Activated T-cell treated with anti-CD3 and anti-CD28 coated beads, Interleukin-2, amount 50 U/mL, for 72 hours (primary cell): ENCODE data around the gene SECISBP2L. TPM values are rescaled to one million over a fixed set of nuclear protein-coding genes. Genes with fewer than 3 reads are reported as not detected.
A peak's percentile ranks its signal among the peaks of the same experiment; 100 is the strongest.
"Not testable (repeated sequence)": the region's sequence is repeated elsewhere in the genome, so short reads cannot be mapped to it uniquely, and the experiment has no call there.

Source experiments
- ATAC-seq, 2 donors: fragments of 150-1000 bp; cut with Tn5 transposase; replicated peaks in 1 of 2; 2 replicates each; pipeline ENCODE4 v1.10.0; 2021; ENCODE audit warnings: moderate library complexity in 2 of 2, mild to moderate bottlenecking in 1 of 2
- DNase-seq, 2 donors: peaks; one replicate each; pipeline ENCODE4 v3.0.0; 2021 to 2022; ENCODE audit warnings: mixed read lengths in 1 of 2
- H3K27ac Mint-ChIP-seq: one replicate; pipeline ENCODE4 v1.8.0; 2022; ENCODE audit warnings: mild to moderate bottlenecking, moderate library complexity, mixed read lengths
- H3K27me3 Mint-ChIP-seq: one replicate; pipeline ENCODE4 v1.8.0; 2022; ENCODE audit warnings: low read depth, mixed read lengths
- H3K36me3 Mint-ChIP-seq, 2 donors: one replicate each; pipeline ENCODE4 v1.8.0; 2022; ENCODE audit warnings: mixed read lengths in 2 of 2, mild to moderate bottlenecking in 1 of 2; ENCODE audit not compliant: insufficient read depth in 2 of 2
- H3K4me1 Mint-ChIP-seq: one replicate; pipeline ENCODE4 v1.8.0; 2022; ENCODE audit warnings: low read depth, mixed read lengths
- H3K4me3 Mint-ChIP-seq, 2 donors: one replicate each; pipeline ENCODE4 v1.8.0; 2022; ENCODE audit warnings: mild to moderate bottlenecking in 2 of 2, mixed read lengths in 2 of 2, moderate library complexity in 2 of 2
- H3K9me3 Mint-ChIP-seq, 2 donors: one replicate each; pipeline ENCODE4 v1.8.0; 2022; ENCODE audit warnings: mixed read lengths in 2 of 2
- total RNA-seq, 2 donors: library from RNA; stranded (reverse); gene quantifications; one replicate each; pipeline ENCODE4 v1.2.3, GENCODE V29; 2022

The SECISBP2L gene
- total RNA-seq, 2 donors from 2014 or later = 31.0 to 33.7 TPM

- not testable (repeated sequence) for H3K27ac Mint-ChIP-seq, H3K36me3 Mint-ChIP-seq, H3K4me3 Mint-ChIP-seq, H3K4me1 Mint-ChIP-seq, H3K9me3 Mint-ChIP-seq, DNase-seq, ATAC-seq
- H3K27me3 Mint-ChIP-seq = peaks cover 25% of the 10 kb centered on the region
These were observed 28.5 kb upstream of the SECISBP2L start for GRCh38 chr15:49074589-49075287.

GRCh38 chr15:49066372-49066771 is 20.1 kb upstream of the SECISBP2L start:
- H3K36me3 Mint-ChIP-seq = peaks cover 2 to 3% of the 10 kb centered on the region in 2 donors
- DNase-seq (no peak), ATAC-seq (no peak)
- peaks cover 2% of the 10 kb centered on the region in 2 donors for H3K9me3 Mint-ChIP-seq
- H3K27ac Mint-ChIP-seq = no peak overlapping the region
- peaks cover 23% of the 10 kb centered on the region for H3K27me3 Mint-ChIP-seq
- H3K4me1 Mint-ChIP-seq = no peaks in the 10 kb centered on the region
- no peak overlapping the region for H3K4me3 Mint-ChIP-seq

- H3K36me3 Mint-ChIP-seq = peaks cover 2 to 3% of the 10 kb centered on the region in 2 donors
These were observed 18.6 kb upstream of the SECISBP2L start for GRCh38 chr15:49064884-49065283.

GRCh38 chr15:49064281-49064653 is 18.0 kb upstream of the SECISBP2L start:
- peaks cover 7% of the 10 kb centered on the region for H3K27me3 Mint-ChIP-seq
- H3K4me1 Mint-ChIP-seq = peaks cover 8% of the 10 kb centered on the region
- no peaks in the 10 kb centered on the region for H3K36me3 Mint-ChIP-seq
- no peak for DNase-seq
- no peak overlapping the region for H3K4me3 Mint-ChIP-seq
- ATAC-seq = peak in 1 of 2 donors; percentile 26
- no peak overlapping the region for H3K27ac Mint-ChIP-seq
- no peaks in the 10 kb centered on the region for H3K9me3 Mint-ChIP-seq

More at GRCh38 chr15:49064884-49065283, 18.6 kb upstream of the SECISBP2L start:
- peaks cover 8% of the 10 kb centered on the region for H3K4me1 Mint-ChIP-seq
- no peak for DNase-seq
- H3K9me3 Mint-ChIP-seq = peaks cover 2% of the 10 kb centered on the region in 2 donors
- H3K27ac Mint-ChIP-seq = no peak overlapping the region
- no peak overlapping the region for H3K4me3 Mint-ChIP-seq
- H3K27me3 Mint-ChIP-seq = peaks cover 14% of the 10 kb centered on the region
- ATAC-seq = no peak

GRCh38 chr15:49063402-49064280 is 17.4 kb upstream of the SECISBP2L start:
- no peak for DNase-seq
- peak in 1 of 2 donors; percentile 47 for ATAC-seq
- Mint-ChIP-seq H3K27me3 (peaks cover 5% of the 10 kb centered on the region), H3K4me3 (no peak overlapping the region), H3K4me1 (peaks cover 8% of the 10 kb centered on the region), H3K27ac (no peak overlapping the region), H3K9me3 (no peaks in the 10 kb centered on the region), H3K36me3 (no peaks in the 10 kb centered on the region)

GRCh38 chr15:49062900-49063299 is 16.7 kb upstream of the SECISBP2L start:
- no peak for DNase-seq
- H3K27me3 Mint-ChIP-seq = peaks cover 2% of the 10 kb centered on the region
- ATAC-seq = no peak
- no peaks in the 10 kb centered on the region for H3K9me3 Mint-ChIP-seq
- no peak overlapping the region for H3K4me3 Mint-ChIP-seq
- H3K4me1 Mint-ChIP-seq = peaks cover 8% of the 10 kb centered on the region
- no peak overlapping the region for H3K27ac Mint-ChIP-seq
- H3K36me3 Mint-ChIP-seq = no peaks in the 10 kb centered on the region

- ATAC-seq = no peak
- no peak for DNase-seq
- H3K4me3 Mint-ChIP-seq = no peak overlapping the region
- H3K9me3 Mint-ChIP-seq = no peaks in the 10 kb centered on the region
- peaks cover 8% of the 10 kb centered on the region for H3K4me1 Mint-ChIP-seq
- no peaks in the 10 kb centered on the region for H3K36me3 Mint-ChIP-seq
- no peaks in the 10 kb centered on the region for H3K27me3 Mint-ChIP-seq
- peak overlapping the region; percentile 31 for H3K27ac Mint-ChIP-seq
These were observed 14.7 kb upstream of the SECISBP2L start for GRCh38 chr15:49060710-49061495.

GRCh38 chr15:49059491-49059890 is 13.2 kb upstream of the SECISBP2L start:
- no peak for ATAC-seq
- Mint-ChIP-seq H3K9me3 (no peaks in the 10 kb centered on the region), H3K27me3 (no peaks in the 10 kb centered on the region), H3K36me3 (no peaks in the 10 kb centered on the region), H3K4me1 (peaks cover 8% of the 10 kb centered on the region), H3K27ac (no peak overlapping the region), H3K4me3 (no peak overlapping the region)
- no peak for DNase-seq

GRCh38 chr15:49058559-49058958 is 12.3 kb upstream of the SECISBP2L start:
- H3K4me1 Mint-ChIP-seq = peaks cover 8% of the 10 kb centered on the region
- no peaks in the 10 kb centered on the region for H3K36me3 Mint-ChIP-seq
- H3K4me3 Mint-ChIP-seq = no peak overlapping the region
- no peaks in the 10 kb centered on the region for H3K9me3 Mint-ChIP-seq
- H3K27ac Mint-ChIP-seq = no peak overlapping the region
- H3K27me3 Mint-ChIP-seq = no peaks in the 10 kb centered on the region
- DNase-seq = no peak
- ATAC-seq = no peak

GRCh38 chr15:49055630-49056029 is 9.4 kb upstream of the SECISBP2L start:
- no peak overlapping the region for H3K27ac Mint-ChIP-seq
- ATAC-seq (no peak), DNase-seq (no peak)
- H3K9me3 Mint-ChIP-seq = peaks cover 0 to 3% of the 10 kb centered on the region in 2 donors
- peaks cover 1% of the 10 kb centered on the region for H3K4me1 Mint-ChIP-seq
- H3K36me3 Mint-ChIP-seq = no peaks in the 10 kb centered on the region
- H3K27me3 Mint-ChIP-seq = no peaks in the 10 kb centered on the region
- no peak overlapping the region for H3K4me3 Mint-ChIP-seq

- H3K27ac Mint-ChIP-seq = no peak overlapping the region
- H3K4me1 Mint-ChIP-seq = no peaks in the 10 kb centered on the region
- ATAC-seq (no peak), DNase-seq (no peak)
- H3K9me3 Mint-ChIP-seq = peaks cover 0 to 3% of the 10 kb centered on the region in 2 donors
- no peaks in the 10 kb centered on the region for H3K27me3 Mint-ChIP-seq
- no peak overlapping the region for H3K4me3 Mint-ChIP-seq
- H3K36me3 Mint-ChIP-seq = no peaks in the 10 kb centered on the region
These were observed 6.4 kb upstream of the SECISBP2L start for GRCh38 chr15:49052662-49053061.

GRCh38 chr15:49047456-49047855 is 1.2 kb upstream of the SECISBP2L start:
- no peak for DNase-seq
- Mint-ChIP-seq H3K27me3 (no peaks in the 10 kb centered on the region), H3K27ac (no peak overlapping the region), H3K4me3 (no peak overlapping the region), H3K36me3 (peaks cover 4 to 6% of the 10 kb centered on the region in 2 donors), H3K4me1 (peaks cover 21% of the 10 kb centered on the region), H3K9me3 (peaks cover 0 to 3% of the 10 kb centered on the region in 2 donors)
- no peak for ATAC-seq

GRCh38 chr15:49045751-49046219 is 461 bp downstream of the SECISBP2L start:
- no peak for DNase-seq
- no peaks in the 10 kb centered on the region for H3K27me3 Mint-ChIP-seq
- peak; percentile 10 to 11 for ATAC-seq

More at GRCh38 chr15:49045751-49046219, 461 bp downstream of the SECISBP2L start:
- peaks cover 4 to 6% of the 10 kb centered on the region in 2 donors for H3K36me3 Mint-ChIP-seq
- peaks cover 34% of the 10 kb centered on the region for H3K4me1 Mint-ChIP-seq
- peak overlapping the region; percentile 93 to 97 for H3K4me3 Mint-ChIP-seq
- peak overlapping the region; percentile 98 for H3K27ac Mint-ChIP-seq
- H3K9me3 Mint-ChIP-seq = no peaks in the 10 kb centered on the region
